Liver (tissue), 3 donors: Measurements from ENCODE around the gene MVB12B.

Source experiments
- EGR1 ChIP-seq, 2 donors: IDR thresholded peaks; 2 replicates each; pipeline ENCODE4 v1.6.1; 2016 to 2018; ENCODE audit warnings: antibody characterized with exemption in 2 of 2, low read depth in 2 of 2
- FOXA2 ChIP-seq: IDR thresholded peaks from 2 replicates; pipeline ENCODE4 v1.6.1; 2016; ENCODE audit warnings: antibody characterized with exemption
- GABPA ChIP-seq, 2 donors: IDR thresholded peaks in 1 of 2; conservative IDR thresholded peaks in 1 of 2; 2 replicates each; pipeline ENCODE4 v1.6.1; 2016; ENCODE audit warnings: antibody characterized with exemption in 2 of 2, mild to moderate bottlenecking in 1 of 2, moderate library complexity in 1 of 2
- HNF4G ChIP-seq: IDR thresholded peaks from 2 replicates; pipeline ENCODE4 v1.6.1; 2016; ENCODE audit warnings: antibody characterized with exemption
- JUND ChIP-seq, 2 donors: IDR thresholded peaks; 2 replicates each; pipeline ENCODE4 v1.6.1; 2016; ENCODE audit warnings: antibody characterized with exemption in 2 of 2
- RAD21 ChIP-seq, 2 donors: IDR thresholded peaks; 2 replicates each; pipeline ENCODE4 v1.6.1; 2016; ENCODE audit warnings: antibody characterized with exemption in 2 of 2, mild to moderate bottlenecking in 2 of 2
- RXRA ChIP-seq, 2 donors: IDR thresholded peaks; 2 replicates each; pipeline ENCODE4 v1.6.1; 2017 to 2018; ENCODE audit warnings: antibody characterized with exemption in 2 of 2, mild to moderate bottlenecking in 1 of 2
- SP1 ChIP-seq: IDR thresholded peaks from 2 replicates; pipeline ENCODE4 v1.6.1; 2018; ENCODE audit warnings: antibody characterized with exemption, mild to moderate bottlenecking
- TAF1 ChIP-seq: conservative IDR thresholded peaks from 2 replicates; pipeline ENCODE4 v1.6.1; 2016; ENCODE audit warnings: antibody characterized with exemption, mild to moderate bottlenecking
- YY1 ChIP-seq: IDR thresholded peaks from 2 replicates; pipeline ENCODE4 v1.6.1; 2016; ENCODE audit warnings: antibody characterized with exemption, mild to moderate bottlenecking
- TF ChIP-seq, protein P1 (sequence below): fragments of 150-350 bp; IDR thresholded peaks from 2 replicates; pipeline ENCODE4 v1.5.1; 2017; ENCODE audit warnings: improper control_type of control experiment, low read depth, low read length; ENCODE audit not compliant: missing input control
- TF ChIP-seq, protein P2 (sequence below): IDR thresholded peaks from 2 replicates; pipeline ENCODE4 v1.6.1; 2016; ENCODE audit warnings: antibody characterized with exemption
- TF ChIP-seq, protein P3 (sequence below): IDR thresholded peaks from 2 replicates; pipeline ENCODE4 v1.6.1; 2016; ENCODE audit warnings: antibody characterized with exemption
- TF ChIP-seq, protein P4 (sequence below): IDR thresholded peaks from 2 replicates; pipeline ENCODE4 v1.6.1; 2016; ENCODE audit warnings: antibody characterized with exemption, mild to moderate bottlenecking
- donor health status: healthy.
- donor health status: healthy.

DNA sequence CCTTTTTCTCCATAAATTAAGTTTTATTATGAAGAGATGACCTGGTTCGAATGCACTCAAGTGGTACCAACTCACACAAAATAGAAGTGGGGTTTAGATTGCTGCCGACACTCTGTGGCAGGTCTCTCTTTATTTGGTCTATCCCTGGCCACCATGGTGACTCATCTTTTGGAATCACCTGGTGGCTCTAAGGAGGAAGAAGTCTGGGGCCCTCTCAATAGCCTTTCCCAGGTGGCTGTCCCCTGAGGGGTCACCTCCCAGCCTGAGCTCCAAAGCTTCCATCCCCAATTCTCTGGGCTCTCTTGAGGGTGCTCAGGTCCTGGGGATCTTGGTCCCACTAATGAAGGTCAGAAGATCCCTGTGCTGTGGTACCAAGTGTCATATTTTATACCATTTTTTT is 136.8 kb downstream of the MVB12B start:
- TF ChIP-seq, protein P1, sequence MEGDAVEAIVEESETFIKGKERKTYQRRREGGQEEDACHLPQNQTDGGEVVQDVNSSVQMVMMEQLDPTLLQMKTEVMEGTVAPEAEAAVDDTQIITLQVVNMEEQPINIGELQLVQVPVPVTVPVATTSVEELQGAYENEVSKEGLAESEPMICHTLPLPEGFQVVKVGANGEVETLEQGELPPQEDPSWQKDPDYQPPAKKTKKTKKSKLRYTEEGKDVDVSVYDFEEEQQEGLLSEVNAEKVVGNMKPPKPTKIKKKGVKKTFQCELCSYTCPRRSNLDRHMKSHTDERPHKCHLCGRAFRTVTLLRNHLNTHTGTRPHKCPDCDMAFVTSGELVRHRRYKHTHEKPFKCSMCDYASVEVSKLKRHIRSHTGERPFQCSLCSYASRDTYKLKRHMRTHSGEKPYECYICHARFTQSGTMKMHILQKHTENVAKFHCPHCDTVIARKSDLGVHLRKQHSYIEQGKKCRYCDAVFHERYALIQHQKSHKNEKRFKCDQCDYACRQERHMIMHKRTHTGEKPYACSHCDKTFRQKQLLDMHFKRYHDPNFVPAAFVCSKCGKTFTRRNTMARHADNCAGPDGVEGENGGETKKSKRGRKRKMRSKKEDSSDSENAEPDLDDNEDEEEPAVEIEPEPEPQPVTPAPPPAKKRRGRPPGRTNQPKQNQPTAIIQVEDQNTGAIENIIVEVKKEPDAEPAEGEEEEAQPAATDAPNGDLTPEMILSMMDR, result no peak
- TF ChIP-seq YY1, result no peak
- no peak for TF ChIP-seq JUND (IDR thresholded peaks at IDR 0.05)
- no peak for TF ChIP-seq EGR1 (IDR thresholded peaks at IDR 0.05; ENCODE audit: low read depth in 2 of 2)
- no peak for TF ChIP-seq SP1
- TF ChIP-seq HNF4G, result no peak
- no peak for TF ChIP-seq GABPA (IDR thresholded peaks at IDR 0.05 in 1 of 2, conservative IDR thresholded peaks at IDR 0.05 in 1 of 2)
- no peak for TF ChIP-seq TAF1
- TF ChIP-seq RAD21 (IDR thresholded peaks at IDR 0.05), result no peak
- TF ChIP-seq FOXA2, result no peak
- TF ChIP-seq, protein P2, sequence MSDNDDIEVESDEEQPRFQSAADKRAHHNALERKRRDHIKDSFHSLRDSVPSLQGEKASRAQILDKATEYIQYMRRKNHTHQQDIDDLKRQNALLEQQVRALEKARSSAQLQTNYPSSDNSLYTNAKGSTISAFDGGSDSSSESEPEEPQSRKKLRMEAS, result no peak
- TF ChIP-seq, protein P3, sequence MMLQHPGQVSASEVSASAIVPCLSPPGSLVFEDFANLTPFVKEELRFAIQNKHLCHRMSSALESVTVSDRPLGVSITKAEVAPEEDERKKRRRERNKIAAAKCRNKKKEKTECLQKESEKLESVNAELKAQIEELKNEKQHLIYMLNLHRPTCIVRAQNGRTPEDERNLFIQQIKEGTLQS, result no peak
- TF ChIP-seq, protein P4, sequence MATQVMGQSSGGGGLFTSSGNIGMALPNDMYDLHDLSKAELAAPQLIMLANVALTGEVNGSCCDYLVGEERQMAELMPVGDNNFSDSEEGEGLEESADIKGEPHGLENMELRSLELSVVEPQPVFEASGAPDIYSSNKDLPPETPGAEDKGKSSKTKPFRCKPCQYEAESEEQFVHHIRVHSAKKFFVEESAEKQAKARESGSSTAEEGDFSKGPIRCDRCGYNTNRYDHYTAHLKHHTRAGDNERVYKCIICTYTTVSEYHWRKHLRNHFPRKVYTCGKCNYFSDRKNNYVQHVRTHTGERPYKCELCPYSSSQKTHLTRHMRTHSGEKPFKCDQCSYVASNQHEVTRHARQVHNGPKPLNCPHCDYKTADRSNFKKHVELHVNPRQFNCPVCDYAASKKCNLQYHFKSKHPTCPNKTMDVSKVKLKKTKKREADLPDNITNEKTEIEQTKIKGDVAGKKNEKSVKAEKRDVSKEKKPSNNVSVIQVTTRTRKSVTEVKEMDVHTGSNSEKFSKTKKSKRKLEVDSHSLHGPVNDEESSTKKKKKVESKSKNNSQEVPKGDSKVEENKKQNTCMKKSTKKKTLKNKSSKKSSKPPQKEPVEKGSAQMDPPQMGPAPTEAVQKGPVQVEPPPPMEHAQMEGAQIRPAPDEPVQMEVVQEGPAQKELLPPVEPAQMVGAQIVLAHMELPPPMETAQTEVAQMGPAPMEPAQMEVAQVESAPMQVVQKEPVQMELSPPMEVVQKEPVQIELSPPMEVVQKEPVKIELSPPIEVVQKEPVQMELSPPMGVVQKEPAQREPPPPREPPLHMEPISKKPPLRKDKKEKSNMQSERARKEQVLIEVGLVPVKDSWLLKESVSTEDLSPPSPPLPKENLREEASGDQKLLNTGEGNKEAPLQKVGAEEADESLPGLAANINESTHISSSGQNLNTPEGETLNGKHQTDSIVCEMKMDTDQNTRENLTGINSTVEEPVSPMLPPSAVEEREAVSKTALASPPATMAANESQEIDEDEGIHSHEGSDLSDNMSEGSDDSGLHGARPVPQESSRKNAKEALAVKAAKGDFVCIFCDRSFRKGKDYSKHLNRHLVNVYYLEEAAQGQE, result no peak
- no peak for TF ChIP-seq RXRA (IDR thresholded peaks at IDR 0.05)
